Right lobe of liver (tissue), 4 donors: ENCODE data around the gene VPS33A.

Source experiments
- CTCF ChIP-seq, 4 donors: fragments of 200-600 bp in 3 of 4; fragments of 450-650 bp in 1 of 4; IDR thresholded peaks; one replicate each; pipeline versions ENCODE4 v1.5.1 to v1.8.0; 2016 to 2022; ENCODE audit warnings: antibody characterized with exemption in 4 of 4, mild to moderate bottlenecking in 2 of 4
- POLR2A ChIP-seq: fragments of 450-650 bp; IDR thresholded peaks from one replicate; pipeline ENCODE4 v1.6.1; 2017; ENCODE audit warnings: antibody characterized with exemption, mild to moderate bottlenecking
- donor health status: DM: no; HTN: no; CAD: no.
- donor health status: DM: no; HTN: no; CAD: no.
- donor health status: DM: no; HTN: yes; CAD: no.

DNA sequence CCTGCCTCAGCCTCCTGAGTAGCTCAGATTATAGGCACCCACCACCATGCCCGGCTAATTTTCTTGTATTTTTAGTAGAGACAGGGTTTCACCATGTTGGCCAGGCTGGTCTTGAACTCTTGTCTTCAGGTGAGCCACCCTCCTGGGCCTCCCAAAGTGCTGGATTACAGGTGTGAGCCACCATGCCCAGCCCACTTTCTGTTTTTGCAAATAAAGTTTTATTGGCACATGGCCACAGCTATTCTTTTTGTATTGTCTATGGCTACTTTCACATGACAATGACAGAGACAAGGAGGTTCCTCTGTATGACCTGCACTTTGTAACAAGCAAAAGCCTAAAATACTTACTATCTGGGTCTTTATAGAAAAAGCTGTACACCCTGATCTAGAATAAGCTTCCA, 20.7 kb downstream of the VPS33A start:
- TF ChIP-seq CTCF (IDR thresholded peaks at IDR 0.05) (no peak), POLR2A (no peak)
